Measurements from ENCODE around the gene MAP2. TPM values are rescaled to one million over a fixed set of nuclear protein-coding genes. Genes with fewer than 3 reads are reported as not detected.

MAP2 gene
- total RNA-seq, 1 experiment from 2014 or later = 40.2 TPM

GRCh38 chr2:209685340-209685739 is 261.5 kb downstream of the MAP2 start:
- CTCF ChIA-PET = no interaction called here
- H3K27me3 Mint-ChIP-seq (ENCODE audit: insufficient read depth, unreplicated experiment) = no peaks in the 10 kb centered on the region
- H3K4me3 Mint-ChIP-seq (ENCODE audit: unreplicated experiment) = no peak overlapping the region
- H3K4me1 Mint-ChIP-seq (ENCODE audit: insufficient read depth, unreplicated experiment) = peaks cover 18% of the 10 kb centered on the region
- no peak for TF ChIP-seq CTCF (IDR thresholded peaks at IDR 0.05; ENCODE audit: unreplicated experiment)
- no peaks in the 10 kb centered on the region for H3K9me3 Mint-ChIP-seq (ENCODE audit: unreplicated experiment)
- BruUV-seq (replicated peaks) = no TSS peak
- H3K27ac Mint-ChIP-seq (ENCODE audit: low read depth, unreplicated experiment) = peak overlapping the region; percentile 8
- intact Hi-C loops (cut with micrococcal nuclease) = no loop called here
- DNase-seq (ENCODE audit: unreplicated experiment) = no peak
- POLR2A ChIA-PET = interaction anchor here (0.6 kb wide), 1 partner anchor 12 kb away, joined by 4 read pairs; no protein-coding TSS in a partner anchor
- no peaks in the 10 kb centered on the region for H3K36me3 Mint-ChIP-seq (ENCODE audit: insufficient read depth, unreplicated experiment)

- Mint-ChIP-seq H3K36me3 (ENCODE audit: insufficient read depth, unreplicated experiment) (no peaks in the 10 kb centered on the region), H3K4me1 (ENCODE audit: insufficient read depth, unreplicated experiment) (peaks cover 18% of the 10 kb centered on the region), H3K27me3 (ENCODE audit: insufficient read depth, unreplicated experiment) (no peaks in the 10 kb centered on the region), H3K27ac (ENCODE audit: low read depth, unreplicated experiment) (no peak overlapping the region), H3K9me3 (ENCODE audit: unreplicated experiment) (no peaks in the 10 kb centered on the region), H3K4me3 (ENCODE audit: unreplicated experiment) (no peak overlapping the region)
- CTCF ChIA-PET = interaction anchor here (0.6 kb wide), 1 partner anchor 70 kb away, joined by 3 read pairs; no protein-coding TSS in a partner anchor
- DNase-seq (ENCODE audit: unreplicated experiment) = no peak
- POLR2A ChIA-PET = interaction anchor here (0.6 kb wide), 1 partner anchor 13 kb away, joined by 4 read pairs; no protein-coding TSS in a partner anchor
- intact Hi-C loops (cut with micrococcal nuclease) = no loop called here
- TF ChIP-seq CTCF (IDR thresholded peaks at IDR 0.05; ENCODE audit: unreplicated experiment) = no peak
- BruUV-seq (replicated peaks) = no TSS peak
Observed at GRCh38 chr2:209685963-209686362, 262.1 kb downstream of the MAP2 start.

GRCh38 chr2:209686448-209686847 is 262.6 kb downstream of the MAP2 start:
- no peak overlapping the region for H3K4me3 Mint-ChIP-seq (ENCODE audit: unreplicated experiment)
- DNase-seq (ENCODE audit: unreplicated experiment) = no peak
- no peaks in the 10 kb centered on the region for H3K36me3 Mint-ChIP-seq (ENCODE audit: insufficient read depth, unreplicated experiment)
- H3K4me1 Mint-ChIP-seq (ENCODE audit: insufficient read depth, unreplicated experiment) = peaks cover 18% of the 10 kb centered on the region
- no peak for TF ChIP-seq CTCF (IDR thresholded peaks at IDR 0.05; ENCODE audit: unreplicated experiment)
- ChIA-PET POLR2A (no interaction called here), CTCF (interaction anchor here (0.6 kb wide), 1 partner anchor 70 kb away, joined by 3 read pairs; no protein-coding TSS in a partner anchor)
- intact Hi-C loops (cut with micrococcal nuclease) = no loop called here
- BruUV-seq (replicated peaks) = no TSS peak
- no peaks in the 10 kb centered on the region for H3K9me3 Mint-ChIP-seq (ENCODE audit: unreplicated experiment)
- H3K27ac Mint-ChIP-seq (ENCODE audit: low read depth, unreplicated experiment) = no peak overlapping the region
- no peaks in the 10 kb centered on the region for H3K27me3 Mint-ChIP-seq (ENCODE audit: insufficient read depth, unreplicated experiment)

- Mint-ChIP-seq H3K9me3 (ENCODE audit: unreplicated experiment) (no peaks in the 10 kb centered on the region), H3K27me3 (ENCODE audit: insufficient read depth, unreplicated experiment) (no peaks in the 10 kb centered on the region), H3K36me3 (ENCODE audit: insufficient read depth, unreplicated experiment) (no peaks in the 10 kb centered on the region), H3K4me3 (ENCODE audit: unreplicated experiment) (no peak overlapping the region), H3K27ac (ENCODE audit: low read depth, unreplicated experiment) (peak overlapping the region; percentile 3), H3K4me1 (ENCODE audit: insufficient read depth, unreplicated experiment) (peaks cover 18% of the 10 kb centered on the region)
- CTCF ChIA-PET = interaction anchor here (0.5 kb wide), 1 partner anchor 264 kb away, joined by 3 read pairs; no protein-coding TSS in a partner anchor
- no peak for TF ChIP-seq CTCF (IDR thresholded peaks at IDR 0.05; ENCODE audit: unreplicated experiment)
- POLR2A ChIA-PET = no interaction called here
- no TSS peak for BruUV-seq (replicated peaks)
- peak; percentile 22 for DNase-seq (ENCODE audit: unreplicated experiment)
- intact Hi-C loops (cut with micrococcal nuclease) = no loop called here
Observed at GRCh38 chr2:209687323-209687969, 263.6 kb downstream of the MAP2 start.
